ENCODE data around the gene NFATC2. TPM values are rescaled to one million over a fixed set of nuclear protein-coding genes. Genes with fewer than 3 reads are reported as not detected.
"Not testable (repeated sequence)": the region's sequence is repeated elsewhere in the genome, so short reads cannot be mapped to it uniquely, and the experiment has no call there.

Gene NFATC2
- total RNA-seq, 1 experiment from 2014 or later, result 32.3 TPM

- no peak overlapping the region for H2AFZ ChIP-seq (ENCODE audit: low read length)
- H3K4me1 ChIP-seq (ENCODE audit: low read length), result no peaks in the 10 kb centered on the region
- DNase-seq, result no peak
- H3K36me3 ChIP-seq (ENCODE audit: insufficient read depth, low read length), result no peaks in the 10 kb centered on the region
- no peak overlapping the region for H3K9ac ChIP-seq (ENCODE audit: low read length)
- no peaks in the 10 kb centered on the region for H3K79me2 ChIP-seq (ENCODE audit: low read length)
- no peaks in the 10 kb centered on the region for H3K9me2 ChIP-seq (replicated peaks; ENCODE audit: insufficient read depth, low read length)
- no peaks in the 10 kb centered on the region for H3K27me3 ChIP-seq (ENCODE audit: low read length)
- H4K20me1 ChIP-seq (ENCODE audit: insufficient read depth, low read depth, low read length), result no peaks in the 10 kb centered on the region
- no peak overlapping the region for H3K4me2 ChIP-seq (ENCODE audit: low read depth, low read length, poor library complexity, severe bottlenecking)
- no peak overlapping the region for H3K4me3 ChIP-seq (ENCODE audit: low read length)
- no peak overlapping the region for H3K27ac ChIP-seq (ENCODE audit: low read length)
- no peaks in the 10 kb centered on the region for H3K9me3 ChIP-seq (ENCODE audit: low read length)
Measured at GRCh38 chr20:51350941-51351631, 191.4 kb downstream of the NFATC2 start.

GRCh38 chr20:51348876-51349275, 193.6 kb downstream of the NFATC2 start:
- H3K9me3 ChIP-seq (ENCODE audit: low read length), result no peaks in the 10 kb centered on the region
- H3K4me3 ChIP-seq (ENCODE audit: low read length), result no peak overlapping the region
- no peaks in the 10 kb centered on the region for H3K9me2 ChIP-seq (replicated peaks; ENCODE audit: insufficient read depth, low read length)
- no peak overlapping the region for H3K4me2 ChIP-seq (ENCODE audit: low read depth, low read length, poor library complexity, severe bottlenecking)
- H4K20me1 ChIP-seq (ENCODE audit: insufficient read depth, low read depth, low read length), result no peaks in the 10 kb centered on the region
- no peak overlapping the region for H2AFZ ChIP-seq (ENCODE audit: low read length)
- no peak for DNase-seq
- no peaks in the 10 kb centered on the region for H3K27me3 ChIP-seq (ENCODE audit: low read length)
- H3K27ac ChIP-seq (ENCODE audit: low read length), result no peak overlapping the region
- H3K4me1 ChIP-seq (ENCODE audit: low read length), result no peaks in the 10 kb centered on the region
- no peaks in the 10 kb centered on the region for H3K36me3 ChIP-seq (ENCODE audit: insufficient read depth, low read length)
- no peak overlapping the region for H3K9ac ChIP-seq (ENCODE audit: low read length)
- H3K79me2 ChIP-seq (ENCODE audit: low read length), result no peaks in the 10 kb centered on the region

GRCh38 chr20:51347831-51348230, 194.7 kb downstream of the NFATC2 start:
- Histone ChIP-seq H3K79me2 (ENCODE audit: low read length) (no peaks in the 10 kb centered on the region), H2AFZ (ENCODE audit: low read length) (no peak overlapping the region), H3K4me1 (ENCODE audit: low read length) (no peaks in the 10 kb centered on the region; the same call in 1 of the 2 replicates), H4K20me1 (ENCODE audit: insufficient read depth, low read depth, low read length) (no peaks in the 10 kb centered on the region), H3K27me3 (ENCODE audit: low read length) (no peaks in the 10 kb centered on the region), H3K9me2 (replicated peaks; ENCODE audit: insufficient read depth, low read length) (no peaks in the 10 kb centered on the region), H3K9me3 (ENCODE audit: low read length) (no peaks in the 10 kb centered on the region), H3K36me3 (ENCODE audit: insufficient read depth, low read length) (no peaks in the 10 kb centered on the region), H3K27ac (ENCODE audit: low read length) (no peak overlapping the region), H3K4me2 (ENCODE audit: low read depth, low read length, poor library complexity, severe bottlenecking) (no peak overlapping the region), H3K9ac (ENCODE audit: low read length) (no peak overlapping the region), H3K4me3 (ENCODE audit: low read length) (no peak overlapping the region)
- DNase-seq, result no peak

- no peak for DNase-seq
- Histone ChIP-seq H3K4me1 (ENCODE audit: low read length) (no peaks in the 10 kb centered on the region; the same call in 1 of the 2 replicates), H3K36me3 (ENCODE audit: insufficient read depth, low read length) (no peaks in the 10 kb centered on the region), H3K9ac (ENCODE audit: low read length) (no peak overlapping the region), H3K4me2 (ENCODE audit: low read depth, low read length, poor library complexity, severe bottlenecking) (no peak overlapping the region), H3K9me3 (ENCODE audit: low read length) (no peaks in the 10 kb centered on the region), H4K20me1 (ENCODE audit: insufficient read depth, low read depth, low read length) (no peaks in the 10 kb centered on the region), H3K9me2 (replicated peaks; ENCODE audit: insufficient read depth, low read length) (no peaks in the 10 kb centered on the region), H3K27me3 (ENCODE audit: low read length) (no peaks in the 10 kb centered on the region), H3K79me2 (ENCODE audit: low read length) (no peaks in the 10 kb centered on the region), H3K27ac (ENCODE audit: low read length) (no peak overlapping the region), H3K4me3 (ENCODE audit: low read length) (no peak overlapping the region), H2AFZ (ENCODE audit: low read length) (no peak overlapping the region)
Measured at GRCh38 chr20:51346686-51347485, 195.6 kb downstream of the NFATC2 start.

DNA sequence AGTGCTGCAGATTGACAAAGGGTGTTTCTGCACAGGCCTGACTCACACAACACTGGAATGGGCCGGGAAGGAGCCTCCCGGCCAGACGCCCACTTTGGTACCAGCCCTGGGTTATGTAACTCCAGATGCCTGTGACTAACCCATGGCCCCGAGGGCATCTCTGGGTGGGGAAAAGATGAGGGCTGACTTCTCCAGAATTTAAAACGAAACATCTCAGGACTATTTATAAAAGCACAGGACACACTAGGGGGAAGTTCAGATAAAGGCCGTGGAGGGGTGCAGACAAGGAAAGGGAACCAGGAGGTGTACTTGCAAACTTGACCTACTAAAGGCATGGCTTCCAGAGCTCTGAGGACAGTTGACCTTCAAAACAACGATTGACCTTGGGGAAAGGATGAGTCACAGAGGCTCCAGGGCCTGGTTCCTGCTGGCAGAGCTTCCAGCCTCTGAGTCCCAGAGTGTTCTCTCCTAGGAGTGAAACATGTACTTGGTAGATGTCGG, 196.9 kb downstream of the NFATC2 start:
- no peak for DNase-seq
- no peaks in the 10 kb centered on the region for H3K27me3 ChIP-seq (ENCODE audit: low read length)
- no peak overlapping the region for H3K4me2 ChIP-seq (ENCODE audit: low read depth, low read length, poor library complexity, severe bottlenecking)
- no peaks in the 10 kb centered on the region for H3K9me2 ChIP-seq (replicated peaks; ENCODE audit: insufficient read depth, low read length)
- H3K4me3 ChIP-seq (ENCODE audit: low read length), result no peak overlapping the region
- H3K4me1 ChIP-seq (ENCODE audit: low read length), result no peaks in the 10 kb centered on the region; the same call in 1 of the 2 replicates
- H3K79me2 ChIP-seq (ENCODE audit: low read length), result no peaks in the 10 kb centered on the region
- H4K20me1 ChIP-seq (ENCODE audit: insufficient read depth, low read depth, low read length), result no peaks in the 10 kb centered on the region
- H3K9me3 ChIP-seq (ENCODE audit: low read length), result no peaks in the 10 kb centered on the region
- H2AFZ ChIP-seq (ENCODE audit: low read length), result no peak overlapping the region
- no peaks in the 10 kb centered on the region for H3K36me3 ChIP-seq (ENCODE audit: insufficient read depth, low read length)
- no peak overlapping the region for H3K9ac ChIP-seq (ENCODE audit: low read length)
- no peak overlapping the region for H3K27ac ChIP-seq (ENCODE audit: low read length)

DNA sequence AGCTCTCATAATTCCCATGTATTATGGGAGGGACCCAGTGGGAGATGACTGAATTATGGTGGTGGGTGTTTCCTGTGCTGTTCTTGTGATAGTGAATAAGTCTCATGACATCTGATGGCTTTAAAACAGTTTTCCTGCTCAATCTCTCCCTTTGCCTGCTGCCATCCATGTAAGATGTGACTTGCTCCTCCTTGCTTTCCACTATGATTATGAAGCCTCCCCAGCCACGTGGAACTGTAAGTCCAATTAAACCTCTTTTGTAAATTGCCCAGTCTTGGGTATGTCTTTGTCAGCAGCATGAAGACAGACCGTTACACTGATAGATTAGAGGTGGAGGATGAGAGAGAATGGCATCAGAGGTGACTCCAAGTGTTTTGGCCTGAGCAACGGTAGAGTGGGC, 198.7 kb downstream of the NFATC2 start:
- not testable (repeated sequence) for H3K36me3 ChIP-seq (ENCODE audit: insufficient read depth, low read length); H3K9me3 ChIP-seq (ENCODE audit: low read length); H2AFZ ChIP-seq (ENCODE audit: low read length); H3K27me3 ChIP-seq (ENCODE audit: low read length); H3K27ac ChIP-seq (ENCODE audit: low read length); H3K9me2 ChIP-seq (replicated peaks; ENCODE audit: insufficient read depth, low read length); H3K9ac ChIP-seq (ENCODE audit: low read length); DNase-seq; H3K4me2 ChIP-seq (ENCODE audit: low read depth, low read length, poor library complexity, severe bottlenecking); H4K20me1 ChIP-seq (ENCODE audit: insufficient read depth, low read depth, low read length); H3K79me2 ChIP-seq (ENCODE audit: low read length); H3K4me3 ChIP-seq (ENCODE audit: low read length); H3K4me1 ChIP-seq (ENCODE audit: low read length)

DNA sequence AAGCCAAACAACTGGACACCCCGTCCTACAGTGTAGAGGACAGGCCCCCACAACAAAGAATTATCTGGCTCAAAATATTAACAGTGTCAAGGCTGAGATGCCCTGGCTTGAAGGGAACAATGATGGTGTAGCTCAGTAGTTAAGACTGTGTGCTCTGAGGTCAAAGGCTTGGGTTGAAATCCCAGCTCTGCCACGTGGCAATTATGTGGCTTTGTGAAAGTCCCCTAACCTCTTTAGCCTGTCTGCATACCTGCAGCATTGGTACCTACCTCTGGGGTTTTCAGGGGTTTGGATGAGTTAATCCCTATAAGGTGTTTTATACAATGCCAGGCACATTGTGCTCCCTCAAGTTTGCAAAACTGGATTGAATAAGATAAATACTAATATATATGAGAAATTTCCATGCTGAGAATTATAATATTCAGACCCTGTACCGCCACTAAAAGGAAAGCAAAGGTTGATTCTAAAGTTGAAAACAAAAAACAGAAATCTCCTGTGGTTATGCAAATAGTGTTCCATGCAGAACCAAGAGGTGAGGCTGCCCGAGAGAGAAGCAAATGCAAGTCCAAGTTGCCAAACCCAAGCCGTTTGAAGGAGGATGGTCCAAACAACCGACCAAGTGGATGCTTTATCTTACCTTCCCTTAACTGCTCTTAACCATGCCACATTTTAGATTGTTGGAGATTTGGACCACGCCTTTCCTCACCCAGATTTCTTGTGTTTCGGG, 199.8 kb downstream of the NFATC2 start:
- Histone ChIP-seq H2AFZ (ENCODE audit: low read length) (no peak overlapping the region), H3K4me2 (ENCODE audit: low read depth, low read length, poor library complexity, severe bottlenecking) (no peak overlapping the region), H3K9ac (ENCODE audit: low read length) (no peak overlapping the region), H3K27me3 (ENCODE audit: low read length) (no peaks in the 10 kb centered on the region), H3K4me3 (ENCODE audit: low read length) (no peak overlapping the region), H4K20me1 (ENCODE audit: insufficient read depth, low read depth, low read length) (no peaks in the 10 kb centered on the region), H3K4me1 (ENCODE audit: low read length) (no peaks in the 10 kb centered on the region; the same call in 1 of the 2 replicates), H3K79me2 (ENCODE audit: low read length) (no peaks in the 10 kb centered on the region), H3K9me2 (replicated peaks; ENCODE audit: insufficient read depth, low read length) (no peaks in the 10 kb centered on the region), H3K9me3 (ENCODE audit: low read length) (no peaks in the 10 kb centered on the region), H3K27ac (ENCODE audit: low read length) (no peak overlapping the region), H3K36me3 (ENCODE audit: insufficient read depth, low read length) (no peaks in the 10 kb centered on the region)
- DNase-seq, result no peak

DNA sequence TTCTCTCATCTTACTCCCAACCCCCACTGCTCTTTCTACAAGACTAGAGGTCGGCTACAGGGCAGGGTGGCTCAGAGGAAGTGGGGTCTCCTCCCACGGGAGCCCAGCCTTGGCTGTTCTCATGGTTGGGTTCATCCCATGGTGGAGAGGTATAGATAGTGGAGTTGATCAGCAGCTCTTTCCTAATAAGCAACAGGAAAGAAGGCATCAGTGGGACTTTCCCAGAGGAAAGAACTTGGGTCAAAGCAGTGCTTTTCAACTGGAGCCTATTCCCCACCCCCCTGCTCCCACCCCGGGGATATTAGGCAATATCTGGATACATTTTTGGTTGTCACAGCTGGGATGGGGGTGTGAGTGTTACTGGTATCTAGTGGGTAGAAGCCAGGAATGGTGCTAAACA, 200.9 kb downstream of the NFATC2 start:
- H3K4me3 ChIP-seq (ENCODE audit: low read length), result no peak overlapping the region
- no peak overlapping the region for H2AFZ ChIP-seq (ENCODE audit: low read length)
- H3K9me3 ChIP-seq (ENCODE audit: low read length), result no peaks in the 10 kb centered on the region
- H4K20me1 ChIP-seq (ENCODE audit: insufficient read depth, low read depth, low read length), result no peaks in the 10 kb centered on the region
- H3K27me3 ChIP-seq (ENCODE audit: low read length), result no peaks in the 10 kb centered on the region
- DNase-seq, result no peak
- no peaks in the 10 kb centered on the region for H3K9me2 ChIP-seq (replicated peaks; ENCODE audit: insufficient read depth, low read length)
- H3K36me3 ChIP-seq (ENCODE audit: insufficient read depth, low read length), result no peaks in the 10 kb centered on the region
- H3K79me2 ChIP-seq (ENCODE audit: low read length), result no peaks in the 10 kb centered on the region
- H3K27ac ChIP-seq (ENCODE audit: low read length), result no peak overlapping the region
- no peaks in the 10 kb centered on the region; the same call in 1 of the 2 replicates for H3K4me1 ChIP-seq (ENCODE audit: low read length)
- H3K9ac ChIP-seq (ENCODE audit: low read length), result no peak overlapping the region
- no peak overlapping the region for H3K4me2 ChIP-seq (ENCODE audit: low read depth, low read length, poor library complexity, severe bottlenecking)
